Colonic mucosa (tissue), 4 donors: ENCODE results near the gene PROSER3. TPM values are rescaled to one million over a fixed set of nuclear protein-coding genes. Genes with fewer than 3 reads are reported as not detected.

ENCODE experiments used
- DNase-seq: peaks from one replicate; pipeline ENCODE4 v3.0.0-alpha.2; 2020
- H3K27ac ChIP-seq: fragments of 200-600 bp; one replicate; pipeline ENCODE4 v1.8.0; 2021
- H3K27me3 ChIP-seq: fragments of 200-600 bp; one replicate; pipeline ENCODE4 v1.8.0; 2021
- H3K36me3 ChIP-seq: fragments of 200-600 bp; one replicate; pipeline ENCODE4 v1.8.0; 2021
- H3K4me1 ChIP-seq: fragments of 200-600 bp; one replicate; pipeline ENCODE4 v1.8.0; 2021; ENCODE audit warnings: mild to moderate bottlenecking
- H3K4me3 ChIP-seq: fragments of 200-600 bp; one replicate; pipeline ENCODE4 v1.8.0; 2021
- H3K9ac ChIP-seq, 2 donors: one replicate each; pipeline ENCODE4 v1.7.0; 2013; ENCODE audit warnings: control low read depth in 2 of 2, low read depth in 2 of 2, low read length in 2 of 2
- H3K9me3 ChIP-seq: fragments of 200-600 bp; one replicate; pipeline ENCODE4 v1.8.0; 2021
- intact Hi-C: fragments of 100-400 bp; cut with DNase I; formaldehyde crosslinking; loops from one replicate; pipeline ENCODE4 v1.14.1; 2022
- total RNA-seq, 2 donors: library from RNA; stranded (reverse); fragmentation: NEBNext Ultra II Directional in 1 of 2; extraction: Animal tissue kit (Norgen Biotek cat#: 25700) in 1 of 2; gene quantifications; one replicate each; pipeline ENCODE4 v1.2.1, GENCODE V29; 2021
- TF ChIP-seq, protein P1 (sequence below): fragments of 200-600 bp; IDR thresholded peaks from one replicate; pipeline ENCODE4 v1.8.0; 2022; ENCODE audit warnings: antibody characterized with exemption, mild to moderate bottlenecking
- donor health status: healthy.
- donor health status: DM: no; HTN: no; CAD: no.
- donor health status: DM: no; HTN: no; CAD: no.

Gene PROSER3
- total RNA-seq, 2 donors from 2014 or later: 17.1 to 26.9 TPM

- Histone ChIP-seq H3K36me3 (no peaks in the 10 kb centered on the region), H3K4me1 (no peaks in the 10 kb centered on the region), H3K4me3 (peak within 1 kb of the TSS; percentile 89), H3K27me3 (no peaks in the 10 kb centered on the region), H3K9ac (peak within 1 kb of the TSS; percentile 72 to 79), H3K9me3 (no peaks in the 10 kb centered on the region), H3K27ac (peak within 1 kb of the TSS; percentile 100)
- peak; percentile 97 for DNase-seq
- TF ChIP-seq, protein P1, sequence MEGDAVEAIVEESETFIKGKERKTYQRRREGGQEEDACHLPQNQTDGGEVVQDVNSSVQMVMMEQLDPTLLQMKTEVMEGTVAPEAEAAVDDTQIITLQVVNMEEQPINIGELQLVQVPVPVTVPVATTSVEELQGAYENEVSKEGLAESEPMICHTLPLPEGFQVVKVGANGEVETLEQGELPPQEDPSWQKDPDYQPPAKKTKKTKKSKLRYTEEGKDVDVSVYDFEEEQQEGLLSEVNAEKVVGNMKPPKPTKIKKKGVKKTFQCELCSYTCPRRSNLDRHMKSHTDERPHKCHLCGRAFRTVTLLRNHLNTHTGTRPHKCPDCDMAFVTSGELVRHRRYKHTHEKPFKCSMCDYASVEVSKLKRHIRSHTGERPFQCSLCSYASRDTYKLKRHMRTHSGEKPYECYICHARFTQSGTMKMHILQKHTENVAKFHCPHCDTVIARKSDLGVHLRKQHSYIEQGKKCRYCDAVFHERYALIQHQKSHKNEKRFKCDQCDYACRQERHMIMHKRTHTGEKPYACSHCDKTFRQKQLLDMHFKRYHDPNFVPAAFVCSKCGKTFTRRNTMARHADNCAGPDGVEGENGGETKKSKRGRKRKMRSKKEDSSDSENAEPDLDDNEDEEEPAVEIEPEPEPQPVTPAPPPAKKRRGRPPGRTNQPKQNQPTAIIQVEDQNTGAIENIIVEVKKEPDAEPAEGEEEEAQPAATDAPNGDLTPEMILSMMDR: no peak
- intact Hi-C loops: loop anchor here (10.0 kb wide), 1 partner anchor 189 kb away; the partner anchor contains the start of gene LRFN3
Measured at GRCh38 chr19:35745328-35746086, 12.5 kb upstream of the PROSER3 start, which contains the start of the genes PSENEN and U2AF1L4. Gene PSENEN, plus strand, starts transcription at chr19:35745651. Its CDS starts 280 bp downstream, at chr19:35745931. Gene U2AF1L4, minus strand, starts transcription at chr19:35745418. Its CDS starts 27 bp downstream, at chr19:35745391.

DNA sequence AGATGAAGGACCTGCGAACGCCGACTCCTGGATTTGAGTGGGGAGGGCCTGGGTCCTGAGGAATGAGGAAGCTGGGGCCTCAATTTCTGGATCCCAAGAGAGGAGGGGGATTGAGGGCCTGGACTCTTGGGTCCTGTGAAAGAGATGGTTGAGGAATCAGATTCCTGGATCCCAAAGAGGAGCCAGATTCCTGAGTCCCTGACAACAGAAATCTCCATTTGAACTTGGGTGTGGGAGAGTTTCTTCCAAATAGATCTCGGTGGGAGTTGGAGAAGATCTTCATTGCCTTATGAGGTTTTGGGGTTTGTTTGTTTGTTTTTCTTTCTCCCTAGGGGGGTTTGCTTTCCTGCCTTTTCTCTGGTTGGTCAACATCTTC is 11.9 kb upstream of the PROSER3 start:
- Histone ChIP-seq H3K9me3 (no peaks in the 10 kb centered on the region), H3K9ac (peak overlapping the region; percentile 67 to 79), H3K4me3 (peak overlapping the region; percentile 89), H3K27ac (peak overlapping the region; percentile 100), H3K27me3 (no peaks in the 10 kb centered on the region), H3K4me1 (no peaks in the 10 kb centered on the region), H3K36me3 (no peaks in the 10 kb centered on the region)
- no peak for DNase-seq
- intact Hi-C loops: loop anchor here (10.0 kb wide), 1 partner anchor 189 kb away; the partner anchor contains the start of gene LRFN3
- TF ChIP-seq, protein P1: no peak

DNA sequence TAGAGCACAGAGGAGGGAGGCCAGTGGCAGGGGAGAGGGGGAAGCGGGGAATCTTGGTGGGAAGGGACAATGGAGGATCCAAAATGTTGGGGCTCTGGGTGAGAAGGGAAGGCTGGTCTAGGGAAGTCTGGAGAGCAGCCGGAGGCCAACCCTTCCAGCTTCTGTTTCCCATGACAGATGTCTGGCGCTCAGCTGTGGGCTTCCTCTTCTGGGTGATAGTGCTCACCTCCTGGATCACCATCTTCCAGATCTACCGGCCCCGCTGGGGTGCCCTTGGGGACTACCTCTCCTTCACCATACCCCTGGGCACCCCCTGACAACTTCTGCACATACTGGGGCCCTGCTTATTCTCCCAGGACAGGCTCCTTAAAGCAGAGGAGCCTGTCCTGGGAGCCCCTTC is 11.4 kb upstream of the PROSER3 start:
- DNase-seq: no peak
- Histone ChIP-seq H3K9me3 (no peaks in the 10 kb centered on the region), H3K9ac (peak overlapping the region in 1 of 2 donors; percentile 79), H3K4me1 (no peaks in the 10 kb centered on the region), H3K36me3 (no peaks in the 10 kb centered on the region), H3K27me3 (no peaks in the 10 kb centered on the region), H3K27ac (no peak overlapping the region), H3K4me3 (peak overlapping the region; percentile 89)
- TF ChIP-seq, protein P1: no peak
- intact Hi-C loops: loop anchor here (10.0 kb wide), 1 partner anchor 188 kb away; the partner anchor contains the start of gene LRFN3

GRCh38 chr19:35748106-35749020 is 9.6 kb upstream of the PROSER3 start, which contains the start of gene LIN37:
Gene LIN37, plus strand, starts transcription at chr19:35748576. Its CDS starts 149 bp downstream, at chr19:35748725.
- Histone ChIP-seq H3K9me3 (no peaks in the 10 kb centered on the region), H3K4me3 (peak within 1 kb of the TSS; percentile 84), H3K27ac (peak within 1 kb of the TSS; percentile 52), H3K36me3 (no peaks in the 10 kb centered on the region), H3K27me3 (no peaks in the 10 kb centered on the region), H3K9ac (peak within 1 kb of the TSS; percentile 84 to 93), H3K4me1 (no peaks in the 10 kb centered on the region)
- TF ChIP-seq, protein P1: no peak
- intact Hi-C loops: loop anchor here (10.0 kb wide), 1 partner anchor 186 kb away; the partner anchor contains the start of gene LRFN3
- DNase-seq: peak; percentile 100

- Histone ChIP-seq H3K36me3 (peaks cover 5% of the 10 kb centered on the region), H3K4me1 (no peaks in the 10 kb centered on the region), H3K4me3 (no peak overlapping the region), H3K9me3 (no peaks in the 10 kb centered on the region), H3K9ac (no peak overlapping the region), H3K27me3 (no peaks in the 10 kb centered on the region), H3K27ac (no peak overlapping the region)
- TF ChIP-seq, protein P1: no peak
- intact Hi-C loops: no loop called here
- DNase-seq: no peak
Measured at GRCh38 chr19:35750167-35750566, 7.8 kb upstream of the PROSER3 start.
